GM23248 (cell line): Measurements from ENCODE around the gene RRBP1.

ENCODE experiments used
- EZH2 ChIP-seq: fragments of 200-600 bp; sonication (generic); IDR thresholded peaks from 2 replicates; pipeline ENCODE4 v1.6.1; 2018; ENCODE audit warnings: antibody characterized with exemption, mild to moderate bottlenecking; ENCODE audit not compliant: insufficient read depth, poor library complexity, severe bottlenecking
- EZH2phosphoT487 ChIP-seq: fragments of 200-600 bp; sonication (generic); IDR thresholded peaks from 2 replicates; pipeline ENCODE4 v1.6.1; 2018; ENCODE audit warnings: antibody characterized with exemption, moderate library complexity, mild to moderate bottlenecking, low read depth; ENCODE audit not compliant: insufficient read depth

DNA sequence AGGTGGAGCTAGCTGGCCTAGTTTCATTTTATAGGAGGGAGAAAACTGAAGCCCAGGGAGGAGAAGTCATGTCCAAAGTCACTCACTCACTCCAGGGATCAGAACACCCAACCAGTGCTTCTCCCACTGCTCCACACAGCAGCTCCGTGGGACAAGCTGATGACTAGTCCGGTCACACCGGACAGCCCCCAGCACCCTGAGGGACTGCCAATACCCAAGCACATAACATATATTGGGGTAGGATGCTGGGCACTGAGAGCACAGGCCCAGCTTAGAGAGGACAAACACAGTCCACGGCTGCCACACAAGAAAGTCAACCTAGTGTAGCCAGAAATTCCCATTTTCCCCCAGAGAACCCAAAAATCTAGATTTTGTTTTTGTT lies 5.7 kb downstream of the RRBP1 start:
- TF ChIP-seq EZH2, result no peak
- TF ChIP-seq EZH2phosphoT487, result no peak
